NCI-H345 (cell line): ENCODE results near the gene SFTPD.
A peak's percentile ranks its signal among the peaks of the same experiment; 100 is the strongest.

Experiments used
- DNase-seq: peaks from one replicate; lab custom pipeline; 2025; lab: John Stamatoyannopoulos, UW

The SFTPD gene

DNA sequence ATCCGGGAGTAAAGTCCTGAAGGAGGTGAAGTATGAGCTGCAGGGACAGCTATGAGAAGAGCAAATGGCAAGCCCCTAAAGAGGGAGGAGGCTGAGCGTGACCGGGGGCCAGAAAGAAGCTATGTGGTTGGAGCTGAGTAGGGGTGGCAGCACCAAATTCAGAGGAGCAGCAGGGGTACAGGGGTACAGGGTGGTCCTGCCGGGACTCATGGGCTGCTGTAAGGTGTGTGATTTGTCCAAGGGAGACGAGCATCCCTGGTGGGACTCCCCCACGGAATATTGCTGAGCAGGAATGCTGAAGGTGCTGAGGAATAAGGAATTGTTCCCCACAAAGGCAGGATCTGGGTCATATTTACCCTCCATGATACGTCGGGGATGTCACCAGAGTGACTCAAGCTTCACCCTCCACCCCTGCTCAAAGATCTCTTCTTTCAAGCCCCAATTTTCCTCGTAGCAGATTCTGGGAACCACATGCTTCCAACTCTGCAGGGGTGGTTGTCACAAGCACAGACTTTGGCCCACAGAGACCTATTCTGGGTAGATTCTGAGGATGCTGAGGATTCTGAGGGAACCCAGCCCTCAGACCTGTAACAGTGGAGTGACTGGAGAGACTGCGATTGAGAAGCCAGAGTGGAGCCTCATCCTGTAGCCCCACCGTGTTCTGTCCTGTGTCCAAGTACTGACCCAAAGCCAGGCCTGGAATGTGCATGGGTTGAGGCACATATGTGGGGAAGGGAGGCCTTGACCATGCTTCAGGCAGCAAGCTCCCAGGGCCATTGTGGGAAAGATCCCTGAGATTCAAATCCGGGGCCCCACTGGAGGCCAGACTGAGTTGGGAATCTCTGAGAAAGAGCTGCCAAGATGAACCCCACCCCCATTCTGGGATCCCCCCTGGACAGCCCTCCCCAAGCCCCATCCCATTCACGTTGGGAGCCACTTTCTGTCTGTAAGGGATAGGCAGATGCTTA is 4.2 kb downstream of the SFTPD start:
- no peak for DNase-seq

DNA sequence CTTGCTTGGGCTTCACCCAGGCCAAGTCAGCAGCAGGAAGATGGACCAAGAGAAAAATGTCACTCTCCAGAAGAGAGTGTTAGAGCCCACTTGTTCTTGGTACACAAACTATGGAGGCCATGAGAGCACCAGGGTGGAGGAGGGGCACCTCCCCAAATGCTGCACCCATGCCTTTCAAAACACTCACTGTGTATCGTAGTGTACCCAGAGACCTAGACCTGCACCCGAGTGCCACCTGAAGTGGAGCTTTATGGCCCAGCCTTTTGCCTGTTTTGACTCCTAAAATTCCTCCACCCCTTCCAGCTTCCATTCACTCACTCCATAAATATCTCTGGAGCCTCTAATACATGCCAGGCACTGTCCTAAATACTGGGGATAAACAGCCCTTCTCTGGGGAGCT is 5.0 kb downstream of the SFTPD start:
- DNase-seq, result no peak

DNA sequence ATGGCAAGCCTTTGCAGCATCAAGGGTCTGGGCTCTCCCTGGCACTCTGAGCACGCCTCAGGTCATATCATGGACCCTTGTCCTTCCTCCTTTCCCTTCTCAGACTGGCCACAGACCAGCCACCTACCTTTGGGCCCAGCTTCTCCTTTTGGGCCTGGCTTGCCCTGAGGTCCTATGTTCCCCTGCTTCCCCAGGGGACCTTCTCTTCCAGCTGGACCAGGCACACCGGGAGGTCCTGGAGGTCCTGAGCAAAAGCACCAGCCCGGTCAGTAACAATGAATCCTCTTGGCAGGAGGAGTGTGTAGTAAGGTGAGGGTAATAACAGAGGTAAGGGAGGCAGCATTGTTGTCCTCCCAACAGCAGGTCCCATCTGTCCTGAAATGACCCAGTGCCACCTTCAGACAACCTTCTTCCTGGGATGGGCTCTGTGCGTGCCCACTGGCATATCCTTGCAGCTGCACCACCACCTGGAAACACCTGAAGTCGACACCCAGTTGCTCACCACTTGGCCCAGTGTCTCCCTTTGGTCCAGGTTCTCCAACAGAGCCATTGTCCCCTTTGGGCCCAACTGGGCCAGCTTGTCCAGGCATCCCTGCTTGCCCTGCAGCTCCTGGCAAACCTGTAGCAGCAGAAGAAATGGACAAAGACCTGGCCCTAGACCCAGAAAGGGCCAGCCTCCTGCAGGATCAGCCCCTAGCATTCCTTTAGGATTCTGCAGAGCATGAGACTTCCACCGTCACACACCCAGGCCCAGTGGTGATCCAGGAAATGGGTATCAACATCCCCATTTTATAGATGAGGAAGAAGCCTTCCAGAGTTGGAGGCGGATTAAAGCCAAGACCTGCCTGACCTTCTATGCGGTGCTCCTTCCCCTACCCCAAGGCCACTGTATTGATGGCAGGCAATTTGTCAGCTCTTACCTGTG is 6.4 kb downstream of the SFTPD start:
- DNase-seq, result no peak

DNA sequence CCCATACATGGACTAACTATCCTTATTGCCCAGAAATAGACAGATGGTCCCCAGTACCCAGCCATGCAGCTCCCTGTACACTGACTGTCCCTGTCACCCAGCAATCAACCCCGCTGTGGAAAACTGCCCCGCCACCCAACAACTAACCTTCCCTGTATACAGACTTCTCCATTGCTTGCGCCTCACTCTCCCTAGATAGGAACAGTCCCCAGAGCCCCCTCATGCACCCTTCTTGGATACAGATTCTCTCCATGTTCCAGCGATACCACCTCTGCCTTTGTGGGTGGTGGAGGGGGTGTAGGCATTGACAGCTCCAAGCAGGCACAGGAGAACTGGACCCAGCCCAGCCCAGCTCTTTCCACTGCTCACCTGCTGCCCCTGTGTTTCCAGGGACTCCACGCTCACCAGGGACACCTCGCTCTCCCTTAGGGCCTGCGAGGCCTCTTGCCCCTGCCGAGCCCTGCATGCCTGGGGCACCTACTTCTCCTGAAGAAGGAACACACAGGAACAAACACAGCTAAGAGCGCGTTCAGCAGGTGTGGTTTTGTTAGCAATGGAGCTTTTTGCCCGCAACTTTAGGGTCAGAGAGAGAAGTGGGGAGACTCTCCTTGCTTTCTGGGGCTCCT is 7.2 kb downstream of the SFTPD start:
- no peak for DNase-seq

DNA sequence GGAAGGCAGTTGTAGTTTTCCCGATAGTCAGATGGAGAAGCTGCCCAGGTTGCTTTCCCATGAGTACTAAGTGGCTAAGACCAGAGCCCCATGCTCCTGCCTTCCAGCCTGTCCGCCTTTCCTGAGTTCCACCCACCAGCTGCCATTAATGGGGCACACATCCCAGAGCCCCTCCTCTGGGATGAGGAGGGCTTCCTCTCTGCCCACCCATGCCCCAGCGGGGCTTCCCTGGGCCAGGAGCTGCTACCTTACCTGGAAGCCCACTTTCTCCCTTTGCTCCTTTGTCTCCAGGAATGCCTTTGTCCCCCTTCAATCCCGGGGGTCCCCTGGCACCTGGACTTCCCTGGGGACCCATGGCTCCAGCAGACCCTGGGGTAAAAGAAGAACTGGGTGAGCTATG is 7.8 kb downstream of the SFTPD start:
- no peak for DNase-seq

DNA sequence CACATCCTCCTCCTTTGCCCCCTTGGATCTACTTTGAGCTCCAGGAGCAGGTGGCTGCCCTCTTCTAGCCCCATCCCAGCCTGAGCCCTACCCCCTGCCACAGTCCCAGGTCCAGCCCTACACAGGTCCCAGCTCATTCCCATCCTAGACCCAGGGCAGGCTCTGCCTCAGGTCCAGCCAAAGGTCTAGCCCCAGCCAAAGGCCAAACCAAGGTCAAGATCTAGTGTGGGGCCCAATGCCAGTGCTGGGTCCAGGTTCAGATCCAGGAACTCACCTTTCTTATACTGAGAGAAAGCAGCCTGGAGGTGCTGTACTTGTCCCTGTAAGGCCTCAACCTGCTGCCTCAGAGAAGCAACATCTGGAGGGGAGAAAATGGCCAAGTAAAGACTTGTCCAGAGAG is 8.5 kb downstream of the SFTPD start:
- no peak for DNase-seq

DNA sequence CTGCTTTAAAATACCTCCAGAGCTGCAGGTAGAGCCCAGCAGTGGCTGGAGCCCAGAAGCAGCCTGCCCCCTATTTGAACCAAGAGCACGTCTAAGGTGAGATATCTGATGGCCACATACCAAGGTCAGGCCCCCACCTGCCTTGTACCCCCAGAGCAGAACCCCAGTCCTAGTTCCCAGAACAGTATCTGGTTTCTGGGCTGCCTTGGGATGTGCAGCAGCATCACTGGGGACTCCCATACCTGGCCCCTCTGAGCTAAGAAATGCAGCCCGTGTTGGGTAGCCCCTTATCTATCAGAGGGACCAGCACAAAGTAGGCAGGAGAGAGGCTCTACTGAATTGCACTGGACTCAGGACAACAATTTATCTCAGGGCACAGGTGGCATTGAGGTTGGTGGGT is 8.9 kb downstream of the SFTPD start:
- no peak for DNase-seq

DNA sequence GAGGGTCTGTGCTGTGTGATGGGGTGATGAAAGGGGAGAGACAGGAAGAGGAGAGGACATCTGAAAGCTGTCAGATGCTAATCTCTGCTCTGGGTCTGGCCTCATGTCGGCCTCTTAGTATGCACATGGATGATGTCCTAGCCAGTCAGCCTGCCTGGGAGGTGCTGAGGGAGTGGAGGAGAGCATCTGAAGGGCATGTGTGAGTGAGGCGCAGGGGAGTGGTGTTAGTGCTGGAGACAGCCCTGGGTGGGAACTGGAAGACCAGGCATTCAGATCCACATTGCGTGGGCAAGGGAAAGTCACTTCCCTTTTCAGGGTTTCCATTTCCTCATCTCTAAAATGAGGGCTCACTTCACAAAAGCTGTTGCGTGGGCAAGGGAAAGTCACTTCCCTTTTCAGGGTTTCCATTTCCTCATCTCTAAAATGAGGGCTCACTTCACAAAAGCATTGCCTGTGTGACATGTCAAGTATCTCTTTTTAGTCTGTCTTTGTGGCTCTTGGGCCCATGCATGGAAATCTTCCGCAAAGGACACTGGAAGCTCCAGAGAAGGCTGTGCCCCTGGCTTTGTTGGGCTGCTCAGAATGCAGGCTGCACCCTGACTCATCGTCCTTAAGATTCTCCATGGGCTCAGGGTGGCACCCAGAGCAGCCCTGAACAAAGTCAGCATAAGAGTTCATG is 10.0 kb downstream of the SFTPD start:
- no peak for DNase-seq

DNA sequence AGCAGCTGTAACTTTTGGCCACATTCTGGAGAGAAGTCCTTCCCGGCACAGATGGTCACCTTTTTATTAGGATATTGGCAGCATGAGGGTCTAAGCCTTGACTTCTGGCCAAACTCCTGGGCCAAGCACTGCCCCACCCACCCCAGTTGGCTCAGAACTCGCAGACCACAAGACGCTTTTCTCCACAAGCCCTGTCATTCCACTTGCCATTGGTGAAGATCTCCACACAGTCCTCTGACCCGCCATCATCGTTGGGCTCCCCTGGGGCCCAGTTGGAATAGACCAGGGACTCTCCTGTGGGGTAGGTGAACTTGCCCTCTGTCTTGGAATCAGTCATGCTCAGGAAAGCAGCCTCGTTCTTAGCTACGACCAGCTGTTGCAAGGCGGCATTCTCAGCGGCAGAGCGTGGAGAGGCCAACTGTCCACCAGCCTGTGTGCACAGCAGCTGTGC is 11.2 kb downstream of the SFTPD start:
- no peak for DNase-seq

DNA sequence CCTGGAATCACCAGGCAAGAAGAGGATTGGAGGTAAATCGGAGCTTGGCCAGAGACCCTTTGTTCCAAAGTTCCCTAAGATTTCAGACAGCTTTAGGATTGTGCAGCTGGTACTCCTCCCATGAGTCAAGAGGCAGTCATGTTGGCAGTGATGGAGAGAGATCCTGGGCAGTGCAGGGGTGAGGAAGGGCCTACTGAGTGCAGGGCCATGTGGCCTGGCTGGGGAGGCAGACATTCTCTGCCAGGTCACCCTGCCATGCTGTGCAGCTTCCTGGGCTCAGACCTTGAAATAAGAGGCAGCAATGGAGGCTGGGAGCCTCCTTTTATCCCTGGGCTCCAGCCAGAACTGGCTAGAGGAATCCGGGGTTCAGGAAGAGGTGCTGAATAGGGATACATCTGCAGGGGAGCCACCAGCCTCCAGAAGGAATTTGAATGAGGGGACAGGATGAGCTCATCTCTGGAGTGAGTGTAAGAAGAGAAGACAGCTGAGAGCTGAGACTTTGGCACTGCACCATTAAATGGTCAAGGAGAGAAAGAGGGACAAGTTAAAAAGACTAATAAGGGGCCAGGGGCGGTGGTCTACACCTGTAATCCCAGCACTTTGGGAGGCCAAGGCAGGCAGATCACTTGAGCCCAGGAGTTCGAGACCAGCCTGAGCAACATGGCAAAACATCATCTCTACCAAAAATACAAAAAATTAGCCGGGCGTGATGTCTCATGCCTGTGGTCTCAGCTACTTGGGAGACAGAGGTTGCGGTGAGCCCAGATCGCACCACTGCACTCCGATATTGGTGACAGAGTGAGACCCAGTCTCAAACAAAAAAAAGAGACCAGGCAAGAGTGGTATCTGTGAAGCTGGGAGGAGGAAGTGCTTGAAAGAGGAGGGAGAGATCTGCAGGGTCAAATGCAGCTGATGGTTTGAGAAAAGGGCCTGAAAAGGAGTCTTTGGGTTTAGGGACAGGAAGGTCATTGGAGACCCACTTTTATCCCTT is 12.0 kb downstream of the SFTPD start:
- DNase-seq, result no peak

DNA sequence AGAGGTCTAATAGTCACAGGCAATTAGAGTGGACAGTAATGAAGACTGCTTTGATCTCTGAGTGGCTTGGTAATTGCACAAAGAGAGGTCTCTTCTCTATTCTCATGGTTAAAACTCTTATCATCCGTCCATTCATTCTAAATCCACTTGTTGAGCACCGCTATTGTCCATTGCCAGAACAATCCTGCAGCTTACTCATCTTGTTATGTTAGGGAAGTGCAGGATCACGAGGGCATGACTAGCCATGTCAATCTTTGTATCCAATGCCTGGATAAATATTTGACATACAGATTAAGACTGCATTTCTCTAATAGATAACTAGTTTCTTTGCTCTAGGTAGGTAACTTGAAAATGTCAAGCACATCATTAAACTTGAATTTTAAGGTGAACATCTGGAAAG is 14.9 kb downstream of the SFTPD start:
- peak; percentile 7 for DNase-seq

DNA sequence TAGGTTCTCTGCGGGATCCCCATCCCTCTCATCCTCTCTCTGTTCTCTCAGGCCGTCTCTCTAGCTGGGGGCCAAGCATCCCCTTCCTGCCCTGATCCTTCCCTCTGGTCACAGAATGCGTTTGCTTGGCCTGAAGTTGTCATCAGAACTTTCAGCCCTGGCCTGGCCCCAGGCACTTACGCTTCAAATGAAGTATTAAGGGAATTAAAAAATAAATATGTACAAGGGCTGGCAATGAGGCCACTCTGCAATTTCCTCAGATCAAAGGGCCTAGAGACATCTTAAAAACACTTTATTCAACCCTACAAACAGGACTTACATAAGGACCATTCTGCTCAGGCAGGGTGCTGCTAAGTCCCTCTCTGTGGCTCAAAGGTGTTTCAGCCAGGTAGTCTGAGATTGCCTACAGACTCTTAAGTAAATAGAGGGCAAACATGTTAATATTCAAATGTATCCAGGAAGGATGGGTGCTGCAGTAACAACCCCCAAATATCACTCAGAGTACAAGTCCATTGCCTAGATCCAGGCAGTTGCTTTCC is 16.0 kb downstream of the SFTPD start:
- DNase-seq, result no peak

DNA sequence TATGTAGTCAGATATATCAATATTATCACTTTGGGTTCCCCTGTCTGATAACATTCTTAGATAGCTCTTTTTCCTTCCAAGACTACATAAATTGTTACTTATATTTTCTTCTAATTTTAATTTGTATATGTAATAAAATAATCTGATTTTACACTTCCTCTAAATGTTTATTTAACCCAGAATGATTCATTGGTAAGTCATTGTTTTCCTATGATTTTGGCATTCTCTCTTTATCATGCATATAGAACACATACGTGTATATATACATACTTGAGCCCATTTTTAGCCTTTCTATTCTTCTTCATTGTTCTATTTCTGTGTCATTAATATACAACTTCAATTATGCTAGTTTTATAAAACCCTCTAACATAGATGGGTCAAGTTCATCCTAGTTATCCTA is 16.6 kb downstream of the SFTPD start:
- no peak for DNase-seq

DNA sequence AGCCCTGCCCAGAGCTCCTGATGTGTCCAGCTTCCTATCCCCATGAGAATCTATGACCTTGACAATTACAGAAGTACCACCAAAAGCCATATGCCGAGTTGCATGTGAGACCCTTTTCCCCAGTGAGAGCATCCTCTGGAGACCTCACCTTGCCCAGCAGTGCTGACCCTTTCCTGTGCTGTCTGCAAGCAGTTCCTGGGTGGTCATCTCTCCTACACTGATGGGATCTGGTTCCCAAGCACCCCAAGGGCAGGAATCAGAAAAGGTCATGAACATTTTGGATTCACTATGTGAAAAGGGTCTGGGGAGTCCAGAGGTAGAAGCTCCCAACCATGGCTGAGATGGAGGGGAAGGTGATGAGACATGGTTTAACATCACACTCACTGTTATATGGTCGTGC is 18.2 kb downstream of the SFTPD start:
- DNase-seq, result no peak

DNA sequence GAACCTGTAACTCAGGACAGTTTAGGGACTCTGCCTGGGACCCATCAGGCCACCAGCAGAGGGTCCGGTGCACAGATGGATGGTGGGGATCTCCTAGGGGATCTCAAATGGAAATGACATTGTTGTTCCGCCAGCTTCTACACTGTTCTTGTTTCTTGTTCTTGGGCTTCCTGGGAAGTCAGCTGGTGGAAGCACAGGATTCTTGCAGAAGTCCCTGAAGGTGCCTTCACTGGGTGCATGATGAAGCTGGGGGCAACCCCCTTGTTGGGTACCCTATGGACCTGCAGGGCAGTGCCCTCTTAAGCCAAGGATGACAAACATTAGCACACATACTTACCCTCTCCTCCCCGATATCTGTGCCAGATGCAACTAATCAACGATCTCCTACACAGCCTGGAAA is 18.6 kb downstream of the SFTPD start:
- no peak for DNase-seq

DNA sequence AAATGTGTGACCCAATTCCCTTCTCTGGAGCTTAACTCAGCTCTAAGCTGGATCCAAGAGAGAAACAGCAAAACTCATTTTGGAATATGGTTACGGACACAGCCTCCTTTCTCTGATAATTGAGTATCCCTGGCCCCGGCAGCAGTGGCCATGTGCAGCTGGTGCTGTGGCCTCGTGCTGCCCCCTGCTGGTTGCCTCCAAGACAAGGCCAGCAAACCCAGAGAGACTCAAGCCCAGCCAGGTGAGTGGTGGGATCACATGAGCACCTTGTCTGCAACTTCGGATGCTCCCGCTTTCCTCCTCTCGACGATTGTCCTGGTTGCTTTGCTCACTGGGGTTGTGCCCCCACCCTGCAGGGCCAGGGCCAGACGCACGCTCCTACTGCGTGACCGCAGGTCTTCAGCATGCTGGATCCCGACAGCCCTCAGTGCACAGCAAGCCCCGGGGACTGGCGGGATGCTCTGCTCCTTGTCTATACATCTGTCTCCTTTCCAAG is 19.4 kb downstream of the SFTPD start:
- DNase-seq, result peak; percentile 81

DNA sequence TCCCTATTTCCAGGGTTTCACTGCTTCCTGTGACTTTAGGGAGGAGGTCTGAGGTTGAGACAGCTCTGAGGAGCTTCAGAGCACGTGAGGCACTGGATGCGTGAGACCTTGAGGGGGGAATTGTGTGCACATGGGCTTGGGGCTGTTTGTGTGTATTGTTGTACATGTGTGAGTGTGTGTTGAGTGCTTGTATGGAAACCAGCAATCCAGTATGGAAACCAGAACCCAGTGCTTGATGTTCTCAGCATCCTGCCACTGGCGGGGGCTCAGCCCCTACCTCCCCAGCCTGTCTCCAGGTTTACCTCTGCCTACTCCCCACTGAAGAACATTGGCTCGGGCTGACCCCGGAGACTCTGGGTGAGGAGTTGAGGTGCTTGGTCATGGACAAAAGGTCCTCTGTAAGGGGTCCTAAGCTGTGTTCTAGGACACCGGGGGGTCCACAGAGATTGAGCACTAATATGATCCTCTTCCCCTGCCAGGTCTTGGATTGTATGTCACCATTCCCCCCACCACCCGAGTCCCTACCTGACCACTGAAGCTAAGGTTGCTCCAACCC is 20.8 kb downstream of the SFTPD start:
- no peak for DNase-seq

DNA sequence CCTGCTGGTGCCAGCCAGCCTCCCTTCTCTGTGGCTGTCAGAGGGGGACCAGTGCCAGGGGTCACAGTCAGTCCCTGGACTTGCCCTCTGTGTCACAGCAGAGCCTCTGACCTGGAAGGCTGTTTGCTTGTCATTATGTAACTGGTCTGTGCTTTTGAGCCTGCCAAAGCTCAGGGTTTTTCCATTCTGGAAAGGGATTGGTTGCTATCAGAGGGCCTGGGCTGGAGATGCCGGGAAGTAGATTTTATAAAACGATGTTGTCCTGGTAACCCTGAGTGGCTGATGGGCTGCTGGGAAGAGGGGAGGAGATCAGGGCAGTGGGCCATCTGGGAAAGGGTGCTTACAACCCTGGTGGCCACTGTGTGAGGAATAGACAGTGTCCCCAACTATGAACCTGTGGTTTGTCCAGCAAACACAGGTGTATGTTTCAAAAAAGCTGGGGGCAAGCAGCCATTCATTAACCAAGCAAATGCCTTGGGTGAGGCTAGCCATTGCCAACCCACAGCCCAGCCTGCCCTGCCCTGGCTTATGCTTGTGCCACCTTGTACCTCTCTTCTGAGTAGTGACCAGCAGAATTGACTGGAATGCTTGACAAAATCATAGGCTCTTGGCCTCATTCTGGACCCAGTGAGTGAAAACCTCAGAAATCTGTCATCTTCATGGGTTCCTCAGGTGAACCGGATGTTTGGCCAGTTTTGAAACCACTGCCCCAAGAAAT is 21.6 kb downstream of the SFTPD start:
- no peak for DNase-seq

DNA sequence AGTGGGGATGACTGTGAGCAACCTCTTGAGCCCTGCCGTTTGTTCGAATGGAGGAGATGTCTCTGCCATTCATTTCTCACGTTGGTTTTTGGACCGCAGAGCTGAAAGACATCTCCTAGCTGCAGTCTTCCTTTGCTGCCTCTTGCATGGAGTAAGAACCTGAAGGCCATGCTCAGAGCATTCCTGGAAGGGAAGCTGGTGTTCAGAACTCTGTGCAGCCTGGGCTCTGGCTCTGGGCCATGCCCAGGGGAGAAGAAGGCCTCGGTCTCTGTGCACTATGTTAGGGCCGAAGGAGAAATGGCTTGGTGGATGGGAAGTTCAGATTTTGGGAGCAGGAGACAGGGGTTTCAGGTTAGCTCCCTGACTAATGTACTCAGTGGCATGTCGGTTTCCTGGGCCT is 22.9 kb downstream of the SFTPD start:
- DNase-seq, result no peak
